Measurements from ENCODE around the gene TEX2. TPM values are rescaled to one million over a fixed set of nuclear protein-coding genes. Genes with fewer than 3 reads are reported as not detected.

The TEX2 gene
- total and polyA plus RNA-seq, 2 of the 13 experiments (the other 11 are each of a cell fraction or from before 2014, with no cell fraction given) = 21.4 to 37.7 TPM

- TF ChIP-seq ZNF605 (CRISPR knock-in tag; IDR thresholded peaks at IDR 0.05) = peak; percentile 7; the same call in 1 of the 2 replicates
- TF ChIP-seq RFX5 (IDR thresholded peaks at IDR 0.05; ENCODE audit: low read depth, low read length) = no peak; the same call in 1 of the 2 replicates
- TF ChIP-seq ZNF18 (CRISPR knock-in tag; IDR thresholded peaks at IDR 0.05; ENCODE audit: insufficient replicate concordance) = peak; percentile 86
- TF ChIP-seq SMAD1 (CRISPR knock-in tag; IDR thresholded peaks at IDR 0.05; ENCODE audit: borderline replicate concordance, low read depth) = no peak
- no peak for TF ChIP-seq ZNF20 (CRISPR knock-in tag; IDR thresholded peaks at IDR 0.05)
- TF ChIP-seq HES4 (CRISPR knock-in tag; IDR thresholded peaks at IDR 0.05; ENCODE audit: borderline replicate concordance) = no peak
- no peak for TF ChIP-seq CCAR2 (optimal IDR thresholded peaks at IDR 0.05; ENCODE audit: low read depth, low read length)
- TF ChIP-seq ZGPAT (CRISPR knock-in tag; IDR thresholded peaks at IDR 0.05) = peak; percentile 77
- no peak for TF ChIP-seq ZNF775 (CRISPR knock-in tag; IDR thresholded peaks at IDR 0.05; ENCODE audit: borderline replicate concordance)
- TF ChIP-seq MEIS2 (CRISPR knock-in tag; IDR thresholded peaks at IDR 0.05) = no peak
- TF ChIP-seq ZFX (CRISPR knock-in tag; IDR thresholded peaks at IDR 0.05; ENCODE audit: low read depth) = peak; percentile 47; the same call in 1 of the 2 replicates
- no peak for TF ChIP-seq AGO1 (IDR thresholded peaks at IDR 0.05; ENCODE audit: low read depth, low read length, poor library complexity, severe bottlenecking)
- TF ChIP-seq FOXO4 (CRISPR knock-in tag; conservative IDR thresholded peaks at IDR 0.05) = no peak
- peak; percentile 24; the same call in 1 of the 2 replicates for TF ChIP-seq FOXK2 (IDR thresholded peaks at IDR 0.05)
- TF ChIP-seq ZNF274 (CRISPR knock-in tag; IDR thresholded peaks at IDR 0.05) = peak; percentile 63; the same call in 1 of the 2 replicates
- TF ChIP-seq ZNF597 (CRISPR knock-in tag; IDR thresholded peaks at IDR 0.05) = no peak
- peak; percentile 76 for TF ChIP-seq GATAD2A (CRISPR knock-in tag; IDR thresholded peaks at IDR 0.05)
- no peak; the same call in 1 of the 2 replicates for TF ChIP-seq ZFP1 (CRISPR knock-in tag; IDR thresholded peaks at IDR 0.05)
- TF ChIP-seq ZNF674 (CRISPR knock-in tag; IDR thresholded peaks at IDR 0.05; ENCODE audit: low read depth) = no peak
- TF ChIP-seq MYC (CRISPR knock-in tag; IDR thresholded peaks at IDR 0.05; ENCODE audit: borderline replicate concordance) = peak; percentile 40; the same call in 1 of the 2 replicates
- peak; percentile 93 for TF ChIP-seq FOSL2 (CRISPR knock-in tag; IDR thresholded peaks at IDR 0.05)
- TF ChIP-seq ZBTB21 (CRISPR knock-in tag; IDR thresholded peaks at IDR 0.05) = no peak
- TF ChIP-seq ZNF383 (CRISPR knock-in tag; IDR thresholded peaks at IDR 0.05; ENCODE audit: borderline replicate concordance) = no peak
- no peak for TF ChIP-seq ZNF747 (CRISPR knock-in tag; IDR thresholded peaks at IDR 0.05; ENCODE audit: borderline replicate concordance)
- TF ChIP-seq SSRP1 (CRISPR knock-in tag; IDR thresholded peaks at IDR 0.05) = no peak
- TF ChIP-seq NRL (CRISPR knock-in tag; IDR thresholded peaks at IDR 0.05; ENCODE audit: borderline replicate concordance) = peak; percentile 64; the same call in 1 of the 2 replicates
These were observed 75.8 kb downstream of the TEX2 start (continued) for GRCh38 chr17:64187093-64187895.

Data from HepG2 (cell line).